Measurements from ENCODE around the gene MARK1.

- no peak for TF ChIP-seq EZH2 (IDR thresholded peaks at IDR 0.05; ENCODE audit: low read length, unreplicated experiment)
- TF ChIP-seq EZH2phosphoT487 (IDR thresholded peaks at IDR 0.05; ENCODE audit: borderline replicate concordance, low read length), result no peak
Observed at GRCh38 chr1:220573836-220574235, 45.9 kb downstream of the MARK1 start.
